Karpas-422 (cell line): ENCODE results near the gene MORC1. TPM values are rescaled to one million over a fixed set of nuclear protein-coding genes. Genes with fewer than 3 reads are reported as not detected.

ENCODE experiments used
- DNase-seq: peaks from one replicate; pipeline ENCODE4 v3.0.0-alpha.2; 2015
- H2AFZ ChIP-seq: fragments of 200-600 bp; sonication (generic); 2 replicates; pipeline ENCODE4 v1.6.1; 2014; ENCODE audit warnings: antibody characterized with exemption, low read length, mixed read lengths
- H3K27ac ChIP-seq: fragments of 200-600 bp; sonication (generic); 2 replicates; pipeline ENCODE4 v1.5.1; 2014; ENCODE audit warnings: mild to moderate bottlenecking, low read length, moderate library complexity
- H3K27me3 ChIP-seq: fragments of 200-600 bp; sonication (generic); 2 replicates; pipeline ENCODE4 v1.6.1; 2014; ENCODE audit warnings: low read length, mixed read lengths
- H3K36me3 ChIP-seq: fragments of 200-600 bp; sonication (generic); 2 replicates; pipeline ENCODE4 v1.6.1; 2014; ENCODE audit warnings: low read length, mixed read lengths; ENCODE audit not compliant: insufficient read depth
- H3K4me1 ChIP-seq: fragments of 200-600 bp; sonication (generic); 2 replicates; pipeline ENCODE4 v1.6.1; 2014; ENCODE audit warnings: mild to moderate bottlenecking, low read length, mixed read lengths
- H3K4me2 ChIP-seq: fragments of 200-600 bp; sonication (generic); 2 replicates; pipeline ENCODE4 v1.6.1; 2014; ENCODE audit warnings: low read length, low read depth, mild to moderate bottlenecking; ENCODE audit not compliant: poor library complexity, severe bottlenecking
- H3K4me3 ChIP-seq: fragments of 200-600 bp; sonication (generic); 2 replicates; pipeline ENCODE4 v1.5.1; 2014; ENCODE audit warnings: mild to moderate bottlenecking, antibody characterized with exemption, low read length, mixed read lengths
- H3K79me2 ChIP-seq: fragments of 200-600 bp; sonication (generic); 2 replicates; pipeline ENCODE4 v1.6.1; 2014; ENCODE audit warnings: mild to moderate bottlenecking, low read length, mixed read lengths
- H3K9ac ChIP-seq: fragments of 200-600 bp; sonication (generic); 2 replicates; pipeline ENCODE4 v1.6.0; 2014; ENCODE audit warnings: low read length
- H3K9me2 ChIP-seq: fragments of 200-600 bp; sonication (generic), shearing (Covaris generic); replicated peaks from 2 replicates; pipeline ENCODE4 v1.6.0; 2014; ENCODE audit warnings: mild to moderate bottlenecking, low read length, moderate library complexity; ENCODE audit not compliant: insufficient read depth
- H3K9me3 ChIP-seq: fragments of 300-700, 200-600 bp; sonication (generic); 2 replicates; pipeline ENCODE4 v1.6.1; 2014; ENCODE audit warnings: low read length, mixed read lengths
- H4K20me1 ChIP-seq: fragments of 200-600 bp; sonication (generic); 2 replicates; pipeline ENCODE4 v1.6.1; 2014; ENCODE audit warnings: mild to moderate bottlenecking, antibody characterized with exemption, low read length, low read depth; ENCODE audit not compliant: insufficient read depth
- total RNA-seq: library from RNA; depleted of rRNA; stranded (reverse); fragments of >200 nt; shearing (Covaris generic); gene quantifications from 2 replicates; pipeline ENCODE4 v1.2.3, GENCODE V29; 2014; ENCODE audit warnings: low replicate concordance

The MORC1 gene
- total RNA-seq, 1 experiment from 2014 or later: not detected

GRCh38 chr3:109018828-109019227 is 99.1 kb downstream of the MORC1 start:
- Histone ChIP-seq H3K9me2 (no peaks in the 10 kb centered on the region), H3K4me3 (no peak overlapping the region), H3K27ac (no peak overlapping the region), H3K4me2 (no peak overlapping the region), H3K9me3 (no peaks in the 10 kb centered on the region), H2AFZ (no peak overlapping the region), H3K4me1 (no peaks in the 10 kb centered on the region), H4K20me1 (no peaks in the 10 kb centered on the region), H3K27me3 (no peaks in the 10 kb centered on the region), H3K79me2 (no peaks in the 10 kb centered on the region), H3K36me3 (no peaks in the 10 kb centered on the region), H3K9ac (no peak overlapping the region)
- peak; percentile 62 for DNase-seq

GRCh38 chr3:109005443-109005842 is 112.5 kb downstream of the MORC1 start:
- Histone ChIP-seq H3K4me2 (no peak overlapping the region), H3K9me3 (no peaks in the 10 kb centered on the region), H3K9me2 (no peaks in the 10 kb centered on the region), H3K27me3 (no peaks in the 10 kb centered on the region), H3K27ac (no peak overlapping the region), H3K4me3 (no peak overlapping the region), H4K20me1 (no peaks in the 10 kb centered on the region), H3K36me3 (no peaks in the 10 kb centered on the region), H3K9ac (no peak overlapping the region), H2AFZ (no peak overlapping the region), H3K79me2 (no peaks in the 10 kb centered on the region), H3K4me1 (no peaks in the 10 kb centered on the region)
- DNase-seq: no peak

GRCh38 chr3:108998436-108998835 is 119.5 kb downstream of the MORC1 start:
- Histone ChIP-seq H2AFZ (no peak overlapping the region), H3K9me2 (no peaks in the 10 kb centered on the region), H3K9me3 (no peaks in the 10 kb centered on the region), H3K27ac (no peak overlapping the region), H3K4me2 (no peak overlapping the region), H4K20me1 (no peaks in the 10 kb centered on the region), H3K27me3 (no peaks in the 10 kb centered on the region), H3K4me3 (no peak overlapping the region), H3K36me3 (no peaks in the 10 kb centered on the region), H3K9ac (no peak overlapping the region), H3K79me2 (no peaks in the 10 kb centered on the region), H3K4me1 (no peaks in the 10 kb centered on the region)
- DNase-seq: no peak

GRCh38 chr3:108985844-108986243 is 132.1 kb downstream of the MORC1 start:
- Histone ChIP-seq H3K36me3 (no peaks in the 10 kb centered on the region), H3K27me3 (no peaks in the 10 kb centered on the region), H3K9me3 (no peaks in the 10 kb centered on the region), H3K9me2 (no peaks in the 10 kb centered on the region), H3K4me2 (no peak overlapping the region), H3K79me2 (no peaks in the 10 kb centered on the region), H2AFZ (no peak overlapping the region), H3K4me3 (no peak overlapping the region), H3K27ac (no peak overlapping the region), H4K20me1 (no peaks in the 10 kb centered on the region), H3K9ac (no peak overlapping the region), H3K4me1 (no peaks in the 10 kb centered on the region)
- DNase-seq: no peak

- no peaks in the 10 kb centered on the region for H3K27me3 ChIP-seq
- no peaks in the 10 kb centered on the region for H3K36me3 ChIP-seq
- no peak overlapping the region for H3K4me3 ChIP-seq
- H3K27ac ChIP-seq: no peak overlapping the region
- H3K9me3 ChIP-seq: no peaks in the 10 kb centered on the region
- DNase-seq: no peak
- H4K20me1 ChIP-seq: no peaks in the 10 kb centered on the region
- no peaks in the 10 kb centered on the region for H3K4me1 ChIP-seq
- no peak overlapping the region for H3K4me2 ChIP-seq
- no peak overlapping the region for H3K9ac ChIP-seq
- H3K79me2 ChIP-seq: no peaks in the 10 kb centered on the region
- no peak overlapping the region for H2AFZ ChIP-seq
- H3K9me2 ChIP-seq: no peaks in the 10 kb centered on the region
These were observed 134.9 kb downstream of the MORC1 start for GRCh38 chr3:108983051-108983450.

GRCh38 chr3:108976058-108976457 is 141.9 kb downstream of the MORC1 start:
- no peaks in the 10 kb centered on the region for H3K4me1 ChIP-seq
- no peaks in the 10 kb centered on the region for H3K27me3 ChIP-seq
- no peak overlapping the region for H2AFZ ChIP-seq
- DNase-seq: no peak
- H3K27ac ChIP-seq: no peak overlapping the region
- no peaks in the 10 kb centered on the region for H3K36me3 ChIP-seq
- no peaks in the 10 kb centered on the region for H3K9me2 ChIP-seq
- no peaks in the 10 kb centered on the region for H3K79me2 ChIP-seq
- no peak overlapping the region for H3K4me3 ChIP-seq
- no peaks in the 10 kb centered on the region for H4K20me1 ChIP-seq
- no peak overlapping the region for H3K4me2 ChIP-seq
- H3K9ac ChIP-seq: no peak overlapping the region
- no peaks in the 10 kb centered on the region for H3K9me3 ChIP-seq

- Histone ChIP-seq H3K36me3 (no peaks in the 10 kb centered on the region), H3K27me3 (no peaks in the 10 kb centered on the region), H3K9me3 (no peaks in the 10 kb centered on the region), H3K27ac (no peak overlapping the region), H3K4me3 (no peak overlapping the region), H3K9ac (no peak overlapping the region), H3K4me2 (no peak overlapping the region), H2AFZ (no peak overlapping the region), H4K20me1 (no peaks in the 10 kb centered on the region), H3K79me2 (no peaks in the 10 kb centered on the region), H3K4me1 (no peaks in the 10 kb centered on the region), H3K9me2 (no peaks in the 10 kb centered on the region)
- no peak for DNase-seq
These were observed 144.9 kb downstream of the MORC1 start for GRCh38 chr3:108973019-108973418.

- Histone ChIP-seq H3K36me3 (no peaks in the 10 kb centered on the region), H3K9ac (no peak overlapping the region), H3K9me2 (no peaks in the 10 kb centered on the region), H3K27ac (no peak overlapping the region), H3K9me3 (no peaks in the 10 kb centered on the region), H3K27me3 (no peaks in the 10 kb centered on the region), H3K4me3 (no peak overlapping the region), H4K20me1 (no peaks in the 10 kb centered on the region), H2AFZ (no peak overlapping the region), H3K4me1 (no peaks in the 10 kb centered on the region), H3K4me2 (no peak overlapping the region), H3K79me2 (no peaks in the 10 kb centered on the region)
- no peak for DNase-seq
These were observed 145.5 kb downstream of the MORC1 start for GRCh38 chr3:108972482-108972881.

GRCh38 chr3:108970561-108970960 is 147.4 kb downstream of the MORC1 start:
- Histone ChIP-seq H2AFZ (no peak overlapping the region), H3K79me2 (no peaks in the 10 kb centered on the region), H3K4me1 (no peaks in the 10 kb centered on the region), H3K27ac (no peak overlapping the region), H3K9ac (no peak overlapping the region), H3K9me2 (no peaks in the 10 kb centered on the region), H3K4me3 (no peak overlapping the region), H3K27me3 (no peaks in the 10 kb centered on the region), H4K20me1 (no peaks in the 10 kb centered on the region), H3K9me3 (no peaks in the 10 kb centered on the region), H3K4me2 (no peak overlapping the region), H3K36me3 (no peaks in the 10 kb centered on the region)
- no peak for DNase-seq
